ENCODE data around the gene GPR143.

GRCh38 chrX:9739130-9739529, 26.5 kb downstream of the GPR143 start:
- TF ChIP-seq, protein P1, sequence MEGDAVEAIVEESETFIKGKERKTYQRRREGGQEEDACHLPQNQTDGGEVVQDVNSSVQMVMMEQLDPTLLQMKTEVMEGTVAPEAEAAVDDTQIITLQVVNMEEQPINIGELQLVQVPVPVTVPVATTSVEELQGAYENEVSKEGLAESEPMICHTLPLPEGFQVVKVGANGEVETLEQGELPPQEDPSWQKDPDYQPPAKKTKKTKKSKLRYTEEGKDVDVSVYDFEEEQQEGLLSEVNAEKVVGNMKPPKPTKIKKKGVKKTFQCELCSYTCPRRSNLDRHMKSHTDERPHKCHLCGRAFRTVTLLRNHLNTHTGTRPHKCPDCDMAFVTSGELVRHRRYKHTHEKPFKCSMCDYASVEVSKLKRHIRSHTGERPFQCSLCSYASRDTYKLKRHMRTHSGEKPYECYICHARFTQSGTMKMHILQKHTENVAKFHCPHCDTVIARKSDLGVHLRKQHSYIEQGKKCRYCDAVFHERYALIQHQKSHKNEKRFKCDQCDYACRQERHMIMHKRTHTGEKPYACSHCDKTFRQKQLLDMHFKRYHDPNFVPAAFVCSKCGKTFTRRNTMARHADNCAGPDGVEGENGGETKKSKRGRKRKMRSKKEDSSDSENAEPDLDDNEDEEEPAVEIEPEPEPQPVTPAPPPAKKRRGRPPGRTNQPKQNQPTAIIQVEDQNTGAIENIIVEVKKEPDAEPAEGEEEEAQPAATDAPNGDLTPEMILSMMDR (IDR thresholded peaks at IDR 0.05), result no peak
- no peak for TF ChIP-seq POLR2A (IDR thresholded peaks at IDR 0.05)

Data from adrenal gland (tissue), 5 donors.